ENCODE data around the gene GADD45GIP1. TPM values are rescaled to one million over a fixed set of nuclear protein-coding genes. Genes with fewer than 3 reads are reported as not detected.
"Not testable (repeated sequence)": the region's sequence is repeated elsewhere in the genome, so short reads cannot be mapped to it uniquely, and the experiment has no call there.

The GADD45GIP1 gene
- total RNA-seq, 2 experiments from 2014 or later = 32.6 to 36.0 TPM

GRCh38 chr19:12965812-12966135 lies 8.8 kb upstream of the GADD45GIP1 start:
- intact Hi-C loops (cut with micrococcal nuclease) = no loop called here
- no peak for DNase-seq
- H3K27me3 Mint-ChIP-seq = no peaks in the 10 kb centered on the region
- H3K4me3 Mint-ChIP-seq = peak overlapping the region; percentile 90
- CTCF ChIA-PET = interaction anchor here (0.6 to 4.8 kb wide), 82 partner anchors 11 to 358 kb away, joined by 3 to 95 read pairs (median 5); partner anchors contain the start of genes CALR, DNASE2, FARSA and GADD45GIP1
- H3K4me1 Mint-ChIP-seq (ENCODE audit: low read depth) = peaks cover 12% of the 10 kb centered on the region
- H3K9me3 Mint-ChIP-seq = no peaks in the 10 kb centered on the region
- H3K27ac Mint-ChIP-seq = no peak overlapping the region
- H3K36me3 Mint-ChIP-seq (ENCODE audit: low read depth) = no peaks in the 10 kb centered on the region
- POLR2A ChIA-PET = interaction anchor here (0.8 to 2.4 kb wide), 13 partner anchors 9 to 184 kb away, joined by 3 to 13 read pairs (median 4); partner anchors contain the start of genes GADD45GIP1 and LYL1
- no peak for ATAC-seq
- TF ChIP-seq CTCF (IDR thresholded peaks at IDR 0.05) = no peak

GRCh38 chr19:12965017-12965811 lies 8.2 kb upstream of the GADD45GIP1 start:
- intact Hi-C loops (cut with micrococcal nuclease) = no loop called here
- H3K9me3 Mint-ChIP-seq = no peaks in the 10 kb centered on the region
- TF ChIP-seq CTCF (IDR thresholded peaks at IDR 0.05) = peak; percentile 96
- ChIA-PET POLR2A (interaction anchor here (0.8 to 2.4 kb wide), 13 partner anchors 8 to 183 kb away, joined by 3 to 13 read pairs (median 4); partner anchors contain the start of genes GADD45GIP1 and LYL1), CTCF (interaction anchor here (0.6 to 4.8 kb wide), 86 partner anchors 11 to 358 kb away, joined by 3 to 95 read pairs (median 4); partner anchors contain the start of genes CALR, DNASE2, FARSA and GADD45GIP1)
- H3K27ac Mint-ChIP-seq = peak overlapping the region; percentile 92
- H3K27me3 Mint-ChIP-seq = no peaks in the 10 kb centered on the region
- H3K36me3 Mint-ChIP-seq (ENCODE audit: low read depth) = no peaks in the 10 kb centered on the region
- peaks cover 11% of the 10 kb centered on the region for H3K4me1 Mint-ChIP-seq (ENCODE audit: low read depth)
- ATAC-seq (peak; percentile 96), DNase-seq (peak; percentile 87)
- peak overlapping the region; percentile 90 for H3K4me3 Mint-ChIP-seq

GRCh38 chr19:12959481-12959880 lies 2.5 kb upstream of the GADD45GIP1 start:
- CTCF ChIA-PET = interaction anchor here (0.6 to 1.0 kb wide), 3 partner anchors 12 to 102 kb away, joined by 3 to 5 read pairs (median 3); no protein-coding TSS in a partner anchor
- TF ChIP-seq CTCF (IDR thresholded peaks at IDR 0.05) = no peak
- peaks cover 19% of the 10 kb centered on the region for H3K4me1 Mint-ChIP-seq (ENCODE audit: low read depth)
- no peak for ATAC-seq
- no peaks in the 10 kb centered on the region for H3K27me3 Mint-ChIP-seq
- H3K4me3 Mint-ChIP-seq = no peak overlapping the region
- no peaks in the 10 kb centered on the region for H3K9me3 Mint-ChIP-seq
- intact Hi-C loops (cut with micrococcal nuclease) = no loop called here
- no peak overlapping the region for H3K27ac Mint-ChIP-seq
- peaks cover 19% of the 10 kb centered on the region for H3K36me3 Mint-ChIP-seq (ENCODE audit: low read depth)
- DNase-seq = no peak
- POLR2A ChIA-PET = no interaction called here

GRCh38 chr19:12957389-12957952 lies 448 bp upstream of the GADD45GIP1 start:
- H3K27ac Mint-ChIP-seq = peak overlapping the region; percentile 98
- H3K4me1 Mint-ChIP-seq (ENCODE audit: low read depth) = peaks cover 35% of the 10 kb centered on the region

GRCh38 chr19:12955996-12956395 lies 1.0 kb downstream of the GADD45GIP1 start:
- Mint-ChIP-seq H3K4me3 (peak overlapping the region; percentile 78), H3K27me3 (no peaks in the 10 kb centered on the region), H3K4me1 (ENCODE audit: low read depth) (peaks cover 36% of the 10 kb centered on the region), H3K27ac (peak overlapping the region; percentile 90), H3K36me3 (ENCODE audit: low read depth) (peaks cover 40% of the 10 kb centered on the region), H3K9me3 (no peaks in the 10 kb centered on the region)
- intact Hi-C loops (cut with micrococcal nuclease) = no loop called here
- CTCF ChIA-PET = interaction anchor here (1.0 to 6.0 kb wide), 4 partner anchors 9 to 71 kb away, joined by 3 to 51 read pairs (median 4); partner anchors contain the start of gene GCDH
- no peak for ATAC-seq
- no peak for TF ChIP-seq CTCF (IDR thresholded peaks at IDR 0.05)
- POLR2A ChIA-PET = interaction anchor here (0.7 to 3.5 kb wide), 8 partner anchors 9 to 65 kb away, joined by 3 to 30 read pairs (median 4); partner anchors contain the start of genes CALR, FARSA, GCDH and RAD23A
- DNase-seq = no peak

More at GRCh38 chr19:12957389-12957952, 448 bp upstream of the GADD45GIP1 start:
- H3K4me3 Mint-ChIP-seq = peak overlapping the region; percentile 78
- H3K9me3 Mint-ChIP-seq; H3K27me3 Mint-ChIP-seq; intact Hi-C loops (cut with micrococcal nuclease); DNase-seq: not testable (repeated sequence)
- peak; percentile 4 for ATAC-seq
- CTCF ChIA-PET = interaction anchor here (6.0 kb wide), 1 partner anchor 8 kb away, joined by 51 read pairs; no protein-coding TSS in a partner anchor
- peaks cover 29% of the 10 kb centered on the region for H3K36me3 Mint-ChIP-seq (ENCODE audit: low read depth)
- POLR2A ChIA-PET = interaction anchor here (0.8 to 3.5 kb wide), 6 partner anchors 8 to 197 kb away, joined by 3 to 30 read pairs (median 3); partner anchors contain the start of genes CALR and RAD23A

DNA sequence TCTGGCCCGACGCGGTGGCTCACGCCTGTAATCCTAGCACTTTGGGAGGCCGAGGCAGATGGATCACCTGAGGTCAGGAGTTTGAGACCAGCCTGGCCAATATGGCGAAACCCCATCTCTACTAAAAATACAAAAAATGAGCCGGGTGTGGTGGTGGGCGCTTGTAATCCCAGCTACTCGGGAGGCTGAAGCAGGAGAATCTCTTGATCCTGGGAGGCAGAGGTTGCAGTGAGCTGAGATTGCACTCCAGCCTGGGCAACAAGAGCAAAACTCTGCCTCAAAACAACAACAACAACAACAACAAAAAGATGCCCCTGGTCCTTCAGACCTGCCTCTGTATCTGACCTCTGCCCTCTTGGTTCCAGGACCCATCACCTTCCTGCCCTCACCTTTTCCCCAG lies 1.4 kb downstream of the GADD45GIP1 start:
- H3K27ac Mint-ChIP-seq = peak overlapping the region; percentile 90
- H3K4me1 Mint-ChIP-seq (ENCODE audit: low read depth) = peaks cover 36% of the 10 kb centered on the region
- H3K9me3 Mint-ChIP-seq; DNase-seq; intact Hi-C loops (cut with micrococcal nuclease); ATAC-seq; H3K27me3 Mint-ChIP-seq: not testable (repeated sequence)
- peak overlapping the region; percentile 78 for H3K4me3 Mint-ChIP-seq
- peaks cover 44% of the 10 kb centered on the region for H3K36me3 Mint-ChIP-seq (ENCODE audit: low read depth)
- CTCF ChIA-PET = interaction anchor here (1.0 to 6.0 kb wide), 5 partner anchors 10 to 106 kb away, joined by 3 to 51 read pairs (median 4); partner anchors contain the start of gene GCDH
- POLR2A ChIA-PET = interaction anchor here (0.9 to 3.5 kb wide), 7 partner anchors 9 to 39 kb away, joined by 3 to 30 read pairs (median 7); partner anchors contain the start of genes CALR, FARSA and RAD23A
